AG04450 (cell line): ENCODE measurements around the gene ZBTB20. TPM values are rescaled to one million over a fixed set of nuclear protein-coding genes. Genes with fewer than 3 reads are reported as not detected.

Experiments used
- CTCF ChIA-PET: fragments of 300-600, 350-600 bp; formaldehyde crosslinking; extraction: SDS; loops from one replicate; lab custom pipeline; 2022; ENCODE audit warnings: antibody characterized with exemption, inconsistent platforms; lab: Charles Lee
- POLR2A ChIA-PET: fragments of 350-600 bp; formaldehyde crosslinking; extraction: SDS; loops from one replicate; lab custom pipeline; 2021; ENCODE audit warnings: antibody characterized with exemption, inconsistent platforms; lab: Yijun Ruan, JAX
- DNase-seq: peaks from one replicate; pipeline ENCODE4 v3.0.0-alpha.2; 2011; ENCODE audit warnings: low read depth, low spot score
- H3K27ac ChIP-seq: one replicate; pipeline ENCODE4 v1.5.1; 2012; ENCODE audit warnings: low read depth, low read length, control low read depth
- H3K27me3 ChIP-seq: one replicate; pipeline ENCODE4 v1.6.0; 2012; ENCODE audit warnings: low read length; ENCODE audit not compliant: control insufficient read depth, insufficient read depth
- H3K4me3 ChIP-seq: 2 replicates; pipeline ENCODE4 v1.5.1; 2011; ENCODE audit warnings: mild to moderate bottlenecking, low read depth, low read length, control low read depth
- H3K9me3 ChIP-seq: 2 replicates; pipeline ENCODE4 v1.5.1; 2012; ENCODE audit warnings: low read length; ENCODE audit not compliant: control insufficient read depth, insufficient read depth
- polyA plus RNA-seq: library from polyadenylated mRNA; depleted of rRNA; stranded (reverse); fragments of >200 nt; gene quantifications from 2 replicates; pipeline ENCODE4 v1.2.3, GENCODE V29; 2011
- TF ChIP-seq, protein P1 (sequence below): IDR thresholded peaks from 2 replicates; pipeline ENCODE4 v1.5.1; 2011; ENCODE audit warnings: low read depth, low read length, control low read depth, inconsistent platforms

Gene ZBTB20
- polyA plus RNA-seq, 1 experiment = 3.0 TPM

DNA sequence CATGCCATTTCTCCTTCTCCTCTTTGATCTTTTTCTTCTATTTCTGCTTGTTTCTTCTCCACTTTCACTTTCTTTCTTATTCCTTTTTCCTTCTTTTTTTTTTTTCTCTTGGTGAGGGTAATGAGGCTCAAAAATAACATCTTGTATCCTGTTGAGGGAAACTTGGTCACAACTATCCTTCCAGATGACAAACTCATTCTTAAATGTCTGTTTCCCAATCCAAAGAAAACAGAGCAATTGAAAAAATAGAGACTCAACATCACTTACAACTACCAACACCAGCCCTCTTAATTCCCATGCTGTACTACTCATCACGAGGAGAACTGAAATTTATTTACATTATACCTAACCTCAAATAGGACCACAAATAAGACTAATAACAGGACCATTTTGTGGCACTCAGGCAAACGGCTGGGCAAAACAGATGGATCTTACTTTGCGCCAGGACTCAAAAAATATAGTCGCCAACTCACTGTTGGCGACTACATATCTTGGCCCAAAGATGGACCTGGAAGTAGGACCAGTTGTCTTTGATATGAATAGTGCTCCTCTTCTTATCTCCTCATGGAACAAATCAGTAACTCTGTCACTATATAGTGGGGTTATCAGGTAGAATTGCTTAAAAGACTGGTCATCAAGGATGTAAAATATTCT lies 343.9 kb downstream of the ZBTB20 start:
- no peak overlapping the region for H3K4me3 ChIP-seq
- H3K27ac ChIP-seq = no peak overlapping the region
- CTCF ChIA-PET = no interaction called here
- POLR2A ChIA-PET = no interaction called here
- H3K9me3 ChIP-seq = no peaks in the 10 kb centered on the region
- no peaks in the 10 kb centered on the region for H3K27me3 ChIP-seq
- DNase-seq = no peak
- TF ChIP-seq, protein P1, sequence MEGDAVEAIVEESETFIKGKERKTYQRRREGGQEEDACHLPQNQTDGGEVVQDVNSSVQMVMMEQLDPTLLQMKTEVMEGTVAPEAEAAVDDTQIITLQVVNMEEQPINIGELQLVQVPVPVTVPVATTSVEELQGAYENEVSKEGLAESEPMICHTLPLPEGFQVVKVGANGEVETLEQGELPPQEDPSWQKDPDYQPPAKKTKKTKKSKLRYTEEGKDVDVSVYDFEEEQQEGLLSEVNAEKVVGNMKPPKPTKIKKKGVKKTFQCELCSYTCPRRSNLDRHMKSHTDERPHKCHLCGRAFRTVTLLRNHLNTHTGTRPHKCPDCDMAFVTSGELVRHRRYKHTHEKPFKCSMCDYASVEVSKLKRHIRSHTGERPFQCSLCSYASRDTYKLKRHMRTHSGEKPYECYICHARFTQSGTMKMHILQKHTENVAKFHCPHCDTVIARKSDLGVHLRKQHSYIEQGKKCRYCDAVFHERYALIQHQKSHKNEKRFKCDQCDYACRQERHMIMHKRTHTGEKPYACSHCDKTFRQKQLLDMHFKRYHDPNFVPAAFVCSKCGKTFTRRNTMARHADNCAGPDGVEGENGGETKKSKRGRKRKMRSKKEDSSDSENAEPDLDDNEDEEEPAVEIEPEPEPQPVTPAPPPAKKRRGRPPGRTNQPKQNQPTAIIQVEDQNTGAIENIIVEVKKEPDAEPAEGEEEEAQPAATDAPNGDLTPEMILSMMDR = no peak

DNA sequence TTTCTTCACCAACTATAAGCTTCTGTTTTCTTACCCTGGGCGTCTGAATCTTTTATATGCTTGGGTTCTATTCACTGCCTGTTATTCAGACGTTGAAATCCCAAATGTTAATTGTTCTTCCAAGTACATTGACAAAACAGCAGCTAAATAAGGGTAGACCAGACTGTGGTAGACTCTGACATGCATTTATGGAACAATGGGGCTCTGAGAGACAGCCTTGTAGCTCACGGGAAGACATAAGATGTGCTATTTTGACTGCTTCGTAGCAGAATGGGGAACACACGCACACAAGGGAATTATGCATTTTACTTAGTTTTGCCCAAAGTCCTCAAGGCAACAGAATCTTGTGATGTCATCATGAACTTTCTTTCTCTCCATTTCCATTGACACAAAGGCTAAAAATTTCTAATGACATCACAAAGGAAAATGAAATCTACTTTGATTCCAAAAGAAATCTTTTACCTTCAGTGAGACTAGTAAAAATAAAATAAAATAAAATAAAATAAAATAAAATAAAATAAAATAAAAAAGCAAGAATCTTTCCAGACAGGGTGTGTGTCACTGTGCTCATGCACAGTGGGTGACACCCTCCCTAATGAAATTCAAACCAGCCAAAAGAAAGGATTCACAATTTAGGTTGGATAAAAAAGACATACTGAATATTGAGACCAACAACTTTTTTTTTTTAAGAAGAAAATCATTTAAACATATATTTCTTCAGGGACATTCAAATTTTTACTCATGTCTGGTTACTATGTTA lies 346.6 kb downstream of the ZBTB20 start:
- CTCF ChIA-PET = no interaction called here
- POLR2A ChIA-PET = no interaction called here
- Histone ChIP-seq H3K27me3 (no peaks in the 10 kb centered on the region), H3K4me3 (no peak overlapping the region), H3K9me3 (no peaks in the 10 kb centered on the region), H3K27ac (no peak overlapping the region)
- no peak for DNase-seq
- TF ChIP-seq, protein P1 = no peak

DNA sequence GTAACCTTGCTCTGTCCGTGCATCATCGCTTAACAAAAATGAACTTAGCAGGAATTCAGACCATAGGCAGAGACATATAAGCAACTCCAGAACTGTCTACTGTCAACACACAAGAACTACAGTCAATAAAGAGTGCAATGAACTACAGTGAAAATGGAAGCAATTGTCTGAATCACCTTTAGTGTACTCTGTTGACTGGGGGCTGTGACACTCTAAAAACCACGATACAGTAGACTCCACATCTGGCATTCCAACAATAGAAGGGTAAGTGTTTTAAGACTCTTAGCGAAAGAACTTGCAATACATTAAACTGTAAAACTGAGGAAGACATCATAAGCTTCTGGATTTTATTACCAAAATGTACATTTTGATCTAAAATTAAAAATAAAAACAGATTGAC lies 347.3 kb downstream of the ZBTB20 start:
- no peak for DNase-seq
- ChIA-PET CTCF (no interaction called here), POLR2A (no interaction called here)
- Histone ChIP-seq H3K4me3 (no peak overlapping the region), H3K27me3 (no peaks in the 10 kb centered on the region), H3K27ac (no peak overlapping the region), H3K9me3 (no peaks in the 10 kb centered on the region)
- TF ChIP-seq, protein P1 = no peak

DNA sequence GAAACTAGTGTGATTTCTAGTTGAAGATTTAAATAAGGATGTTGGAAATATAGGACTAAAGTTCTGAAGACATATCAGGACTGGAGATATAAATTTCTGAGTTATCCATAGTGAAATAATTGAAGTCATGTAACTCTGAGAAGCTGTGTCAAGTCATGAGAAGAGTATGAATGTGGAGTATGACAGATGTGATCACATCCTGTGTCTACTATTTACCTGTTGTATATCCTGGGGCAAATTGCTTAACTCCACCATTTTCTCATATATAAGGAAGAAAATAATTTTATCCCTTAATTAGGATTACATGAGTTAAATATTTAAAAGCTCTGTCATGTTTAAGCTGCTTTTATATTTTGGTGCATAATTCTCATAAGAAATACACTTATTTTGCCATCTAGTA lies 350.3 kb downstream of the ZBTB20 start:
- TF ChIP-seq, protein P1 = no peak
- no peak for DNase-seq
- no peak overlapping the region for H3K4me3 ChIP-seq
- H3K9me3 ChIP-seq = no peaks in the 10 kb centered on the region
- POLR2A ChIA-PET = no interaction called here
- no peak overlapping the region for H3K27ac ChIP-seq
- H3K27me3 ChIP-seq = no peaks in the 10 kb centered on the region
- CTCF ChIA-PET = no interaction called here

DNA sequence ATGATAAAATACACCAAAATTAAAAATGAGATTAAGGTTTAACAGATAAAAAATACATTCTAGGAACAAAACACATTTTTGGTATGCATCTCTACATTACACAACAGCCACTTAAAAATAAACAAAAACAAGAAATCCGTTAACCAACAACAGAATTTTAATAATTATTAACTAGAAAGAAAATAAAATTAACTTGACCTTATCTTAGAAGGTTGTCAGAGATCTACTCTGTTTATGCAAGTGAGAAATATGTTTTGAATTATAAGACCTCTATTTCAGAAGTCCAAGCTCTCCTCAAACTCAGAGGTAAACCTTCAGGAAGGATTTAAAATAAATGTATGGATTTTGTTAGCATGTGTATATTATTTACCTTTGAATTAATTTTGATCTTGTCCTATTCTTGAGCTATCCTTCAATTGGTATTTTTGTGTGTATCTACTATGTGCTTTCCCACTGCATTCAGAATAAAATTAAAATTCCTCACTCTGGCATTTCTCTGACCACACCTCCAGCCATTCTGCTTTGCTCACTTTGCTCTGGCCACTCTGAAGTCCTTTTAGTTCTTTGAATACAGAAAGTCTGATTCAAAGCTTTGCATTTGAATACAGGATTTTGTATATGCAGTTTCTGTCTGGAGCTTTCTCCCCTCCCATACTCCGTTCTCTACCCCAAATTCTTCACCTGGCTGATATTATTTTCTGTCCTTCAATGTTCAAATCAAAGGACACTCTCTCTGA lies 352.0 kb downstream of the ZBTB20 start:
- no peaks in the 10 kb centered on the region for H3K27me3 ChIP-seq
- CTCF ChIA-PET = no interaction called here
- no peaks in the 10 kb centered on the region for H3K9me3 ChIP-seq
- POLR2A ChIA-PET = no interaction called here
- no peak for DNase-seq
- TF ChIP-seq, protein P1 = no peak
- no peak overlapping the region for H3K27ac ChIP-seq
- no peak overlapping the region for H3K4me3 ChIP-seq
